IPS DF 6.9 (cell line): ENCODE results near the gene RGS19.
"Not testable (repeated sequence)": the region's sequence is repeated elsewhere in the genome, so short reads cannot be mapped to it uniquely, and the experiment has no call there.

ENCODE experiments used
- DNase-seq: peaks from one replicate; pipeline ENCODE4 v3.0.0-alpha.2; 2013; ENCODE audit warnings: low read depth, low spot score
- H3K27ac ChIP-seq: one replicate; pipeline ENCODE4 v1.5.1; 2013; ENCODE audit warnings: low read length, control low read depth
- H3K27me3 ChIP-seq: 2 replicates; pipeline ENCODE4 v1.6.1; 2013; ENCODE audit warnings: mild to moderate bottlenecking, low read length; ENCODE audit not compliant: control insufficient read depth, insufficient read depth
- H3K36me3 ChIP-seq: 2 replicates; pipeline ENCODE4 v1.6.1; 2013; ENCODE audit warnings: low read length; ENCODE audit not compliant: control insufficient read depth, insufficient read depth
- H3K4me1 ChIP-seq: 2 replicates; pipeline ENCODE4 v1.6.1; 2013; ENCODE audit warnings: low read length; ENCODE audit not compliant: control insufficient read depth, insufficient read depth
- H3K4me3 ChIP-seq: 2 replicates; pipeline ENCODE4 v1.5.1; 2013; ENCODE audit warnings: mild to moderate bottlenecking, low read length
- H3K9me3 ChIP-seq: 2 replicates; pipeline ENCODE4 v1.6.1; 2013; ENCODE audit warnings: low read length, inconsistent platforms; ENCODE audit not compliant: control insufficient read depth, insufficient read depth
- WGBS: extraction: QIAGEN DNeasy Blood & Tissue Kit; methylation state at CpG from one replicate; pipeline ENCODE4 v1.1.7; 2013; ENCODE audit warnings: mixed read lengths, missing lambda C conversion rate; ENCODE audit not compliant: insufficient read length, insufficient coverage; 5-methylcytosine and 5-hydroxymethylcytosine counted together

The RGS19 gene

DNA sequence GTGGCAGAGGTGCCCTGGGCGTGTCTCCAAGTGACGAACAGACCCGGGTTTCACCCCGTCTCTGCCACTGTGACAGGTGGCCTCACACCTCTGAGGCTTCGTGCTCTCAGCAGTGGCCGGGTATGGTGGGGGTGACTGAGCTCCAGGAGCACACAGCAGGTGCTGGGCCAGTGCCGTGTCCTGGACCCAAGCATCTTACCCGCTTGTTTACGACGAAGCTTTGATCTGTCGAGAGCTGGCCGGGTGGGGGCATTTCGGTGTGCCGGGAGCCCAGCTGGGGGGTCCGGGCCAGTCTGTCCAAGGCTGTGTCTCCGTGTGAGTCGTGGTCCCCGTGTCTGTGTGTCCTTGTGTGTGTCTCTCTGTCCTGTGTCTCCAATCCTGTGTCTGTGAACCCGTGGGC lies 12.0 kb upstream of the RGS19 start:
- DNase-seq = no peak
- WGBS = no CpG with 5 or more reads among the region's 19 CpGs
- H3K27ac ChIP-seq = no peak overlapping the region
- H3K9me3 ChIP-seq = no peaks in the 10 kb centered on the region
- H3K36me3 ChIP-seq = no peaks in the 10 kb centered on the region
- H3K27me3 ChIP-seq = no peaks in the 10 kb centered on the region
- H3K4me1 ChIP-seq = peaks cover 3% of the 10 kb centered on the region
- no peak overlapping the region for H3K4me3 ChIP-seq

DNA sequence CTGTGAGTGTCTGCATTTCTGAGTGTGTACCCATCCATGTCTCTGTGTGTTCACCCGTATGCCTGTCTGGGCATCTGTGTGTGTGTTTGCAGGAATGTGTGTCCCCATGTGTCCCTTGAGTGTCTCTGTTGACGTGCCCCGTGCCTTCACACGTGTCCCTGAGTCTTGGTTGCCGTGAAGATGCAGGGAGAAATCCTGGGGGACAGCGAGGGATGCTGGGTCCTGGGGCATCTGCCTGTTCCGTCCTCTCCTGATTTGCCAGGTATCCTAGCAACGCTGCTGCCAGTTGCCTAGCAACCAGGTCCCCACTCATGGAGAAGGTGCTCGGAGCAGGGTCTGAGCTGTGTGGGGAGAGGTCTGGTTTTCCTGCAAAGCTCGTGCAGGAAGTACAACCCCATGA lies 10.8 kb upstream of the RGS19 start:
- no peak overlapping the region for H3K4me3 ChIP-seq
- H3K27ac ChIP-seq = no peak overlapping the region

DNA sequence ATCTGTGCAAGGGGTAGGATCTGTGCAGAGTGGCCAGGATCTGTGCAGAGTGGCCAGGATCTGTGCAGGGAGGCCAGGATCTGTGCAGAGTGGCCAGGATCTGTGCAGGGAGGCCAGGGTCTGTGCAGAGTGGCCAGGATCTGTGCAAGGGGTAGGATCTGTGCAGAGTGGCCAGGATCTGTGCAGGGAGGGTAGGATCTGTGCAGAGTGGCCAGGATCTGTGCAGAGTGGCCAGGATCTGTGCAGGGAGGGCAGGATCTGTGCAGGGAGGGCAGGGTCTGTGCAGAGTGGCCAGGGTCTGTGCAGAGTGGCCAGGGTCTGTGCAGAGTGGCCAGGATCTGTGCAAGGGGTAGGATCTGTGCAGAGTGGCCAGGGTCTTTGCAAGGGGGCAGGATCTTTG lies 9.3 kb upstream of the RGS19 start:
- H3K9me3 ChIP-seq, H3K27me3 ChIP-seq, H3K4me3 ChIP-seq, DNase-seq, H3K36me3 ChIP-seq, H3K27ac ChIP-seq, H3K4me1 ChIP-seq: not testable (repeated sequence)

More for the DNA sequence above, 10.8 kb upstream of the RGS19 start:
- Histone ChIP-seq H3K36me3 (no peaks in the 10 kb centered on the region), H3K27me3 (peaks cover under 1% of the 10 kb centered on the region; the same call in 1 of the 2 replicates), H3K4me1 (peaks cover 3% of the 10 kb centered on the region), H3K9me3 (no peaks in the 10 kb centered on the region)
- no CpG with 5 or more reads among the region's 10 CpGs for WGBS
- DNase-seq = no peak

DNA sequence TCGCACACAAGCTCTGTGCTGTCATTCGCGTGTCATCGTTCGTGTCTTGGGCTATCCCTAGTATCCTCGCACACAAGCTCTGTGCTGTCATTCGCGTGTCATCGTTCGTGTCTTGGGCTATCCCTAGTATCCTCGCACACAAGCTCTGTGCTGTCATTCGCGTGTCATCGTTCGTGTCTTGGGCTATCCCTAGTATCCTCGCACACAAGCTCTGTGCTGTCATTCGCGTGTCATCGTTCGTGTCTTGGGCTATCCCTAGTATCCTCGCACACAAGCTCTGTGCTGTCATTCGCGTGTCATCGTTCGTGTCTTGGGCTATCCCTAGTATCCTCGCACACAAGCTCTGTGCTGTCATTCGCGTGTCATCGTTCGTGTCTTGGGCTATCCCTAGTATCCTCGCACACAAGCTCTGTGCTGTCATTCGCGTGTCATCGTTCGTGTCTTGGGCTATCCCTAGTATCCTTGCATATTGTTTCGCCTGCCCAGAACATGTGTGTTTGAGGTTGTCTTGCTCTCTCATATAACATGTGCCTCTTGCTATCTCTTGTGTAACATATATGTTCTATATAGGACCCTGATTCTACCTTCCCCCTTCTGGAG lies 8.0 kb upstream of the RGS19 start:
- no CpG with 5 or more reads among the region's 36 CpGs for WGBS
- not testable (repeated sequence) for H3K4me3 ChIP-seq, H3K9me3 ChIP-seq, H3K27me3 ChIP-seq, DNase-seq, H3K4me1 ChIP-seq, H3K36me3 ChIP-seq, H3K27ac ChIP-seq

DNA sequence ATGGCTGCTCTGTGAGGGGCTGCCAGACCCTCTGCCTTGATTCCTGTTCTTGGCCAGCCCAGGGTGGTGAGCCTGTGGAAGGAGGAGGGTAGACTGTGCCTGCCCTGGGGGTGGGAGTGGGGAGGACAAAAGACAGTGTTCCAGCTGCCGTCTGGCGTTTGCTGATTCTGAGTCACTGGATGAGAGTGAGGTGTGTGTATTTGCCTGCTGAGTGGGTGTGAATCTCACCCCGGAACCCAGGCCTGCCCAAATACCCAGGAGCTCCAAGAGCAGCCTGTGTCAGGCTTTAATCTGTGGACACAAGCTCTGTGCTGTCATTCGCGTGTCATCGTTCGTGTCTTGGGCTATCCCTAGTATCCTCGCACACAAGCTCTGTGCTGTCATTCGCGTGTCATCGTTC lies 7.5 kb upstream of the RGS19 start:
- Histone ChIP-seq H3K9me3 (no peaks in the 10 kb centered on the region), H3K4me3 (no peak overlapping the region), H3K4me1 (0 out of 2 replicates have a peak, but pooled peaks cover 2% of the 10 kb centered on the region), H3K27ac (no peak overlapping the region), H3K27me3 (peaks cover 10% of the 10 kb centered on the region; the same call in 1 of the 2 replicates), H3K36me3 (no peaks in the 10 kb centered on the region)
- no CpG with 5 or more reads among the region's 11 CpGs for WGBS
- DNase-seq = no peak

DNA sequence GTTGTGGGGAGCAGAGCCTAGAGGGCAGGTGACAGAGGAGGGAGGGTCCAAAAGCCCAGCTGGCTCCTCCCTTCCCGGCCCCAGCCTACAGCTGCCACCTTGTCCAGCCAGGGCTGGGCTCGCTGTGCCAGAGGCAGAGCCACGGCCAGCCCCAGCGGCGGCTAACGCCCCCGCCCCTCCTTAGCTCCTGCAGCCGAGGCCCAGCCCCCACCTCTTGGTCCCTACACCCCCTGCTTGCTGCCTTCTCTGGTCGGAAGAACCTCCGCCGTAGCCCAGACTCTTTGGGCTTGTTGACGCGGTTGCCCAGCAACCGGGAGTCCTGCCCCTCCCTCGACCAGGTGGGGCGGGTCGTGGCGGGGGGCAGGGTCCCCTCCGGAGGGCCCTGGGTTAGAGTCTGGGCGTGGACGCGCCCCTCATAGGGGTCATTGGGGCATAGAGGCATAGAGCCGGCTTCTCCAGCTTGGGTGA lies 5.4 kb upstream of the RGS19 start:
- no CpG with 5 or more reads among the region's 23 CpGs for WGBS
- Histone ChIP-seq H3K4me3 (peak overlapping the region; percentile 8; the same call in 1 of the 2 replicates), H3K4me1 (0 out of 2 replicates have a peak, but pooled peaks cover 2% of the 10 kb centered on the region), H3K9me3 (no peaks in the 10 kb centered on the region), H3K27ac (no peak overlapping the region), H3K27me3 (peaks cover 10% of the 10 kb centered on the region; the same call in 1 of the 2 replicates), H3K36me3 (no peaks in the 10 kb centered on the region)
- no peak for DNase-seq

DNA sequence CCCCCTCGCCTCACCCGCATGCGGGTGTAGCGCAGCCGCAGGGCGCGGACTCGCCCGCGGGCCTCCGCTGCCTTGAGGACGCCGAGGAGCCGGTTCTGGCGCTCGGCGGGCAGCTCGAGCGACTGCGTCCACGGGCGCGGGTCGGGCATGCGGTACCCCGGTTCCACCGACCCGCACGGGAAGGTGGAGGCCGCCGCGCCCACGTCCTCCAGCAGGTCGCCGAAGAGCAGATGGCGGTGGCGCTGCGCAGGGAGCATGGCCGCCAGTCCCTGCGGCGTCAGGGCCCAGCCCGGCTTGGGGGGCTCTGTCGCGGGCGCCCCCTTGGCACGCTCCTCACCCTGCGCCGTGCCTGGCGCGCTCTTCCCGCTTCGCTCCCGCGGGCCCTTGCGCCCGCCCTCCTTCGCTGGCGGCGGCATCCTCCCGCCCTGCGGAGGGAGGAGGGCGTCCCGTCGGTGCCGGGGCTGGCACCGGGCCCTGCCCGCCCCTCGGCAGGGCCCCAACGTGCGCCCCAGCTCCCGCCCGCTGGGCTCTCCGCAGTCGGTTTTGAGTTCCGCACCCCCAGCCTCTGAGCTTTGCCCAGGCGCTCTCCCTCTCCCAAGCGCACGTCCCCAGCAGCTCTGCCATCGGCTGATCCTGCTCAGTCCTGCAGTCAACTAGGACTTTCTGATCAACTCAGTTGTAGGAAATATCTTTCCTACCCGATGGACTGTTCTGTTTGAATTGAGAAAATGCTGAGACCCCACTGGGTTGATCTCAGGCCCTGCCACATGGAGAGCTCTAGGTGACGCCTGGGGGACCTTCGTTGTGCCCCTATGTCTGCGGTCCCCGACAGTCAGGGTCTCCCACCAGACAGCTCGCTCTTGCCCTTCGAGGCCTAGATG lies 4.7 kb upstream of the RGS19 start, which contains the start of gene LKAAEAR1:
Gene LKAAEAR1 (minus strand): TSS at position 595 of the 881 bp plus-strand sequence. CDS start 179 bp downstream, at position 416.
- no peak within 1 kb of the TSS for H3K27ac ChIP-seq
- H3K9me3 ChIP-seq = no peaks in the 10 kb centered on the region
- DNase-seq = no peak
- WGBS = no CpG with 5 or more reads among the region's 86 CpGs
- H3K4me3 ChIP-seq = peak within 1 kb of the TSS; percentile 35; the same call in 1 of the 2 replicates
- peaks cover 10% of the 10 kb centered on the region; the same call in 1 of the 2 replicates for H3K27me3 ChIP-seq
- H3K36me3 ChIP-seq = no peaks in the 10 kb centered on the region
- H3K4me1 ChIP-seq = peaks cover 2% of the 10 kb centered on the region; the same call in 1 of the 2 replicates

DNA sequence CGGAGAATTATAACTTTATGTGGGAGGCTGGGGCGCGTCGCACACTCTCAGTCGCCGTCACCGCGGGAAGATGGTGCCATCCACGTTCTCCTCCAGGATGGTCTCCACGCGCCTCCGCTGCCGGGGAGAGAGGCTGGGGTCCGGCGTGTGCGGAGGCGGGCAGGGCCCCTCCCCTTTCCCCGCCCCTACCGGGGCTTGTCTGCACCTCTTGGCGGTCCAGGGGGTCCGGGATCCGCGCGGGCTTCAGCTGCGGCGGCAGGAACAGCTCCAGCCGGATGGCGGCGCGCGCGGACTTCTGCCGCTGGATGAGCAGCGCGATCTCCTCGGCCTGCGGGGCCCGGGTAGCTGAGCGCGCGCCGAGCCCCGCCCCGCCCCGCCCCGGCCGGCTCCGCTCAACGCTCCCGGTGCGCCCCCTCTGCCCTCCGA lies 4.1 kb upstream of the RGS19 start:
- WGBS = no CpG with 5 or more reads among the region's 52 CpGs
- no peak for DNase-seq
- Histone ChIP-seq H3K4me3 (peak overlapping the region; percentile 35; the same call in 1 of the 2 replicates), H3K9me3 (no peaks in the 10 kb centered on the region), H3K4me1 (peaks cover 3% of the 10 kb centered on the region; the same call in 1 of the 2 replicates), H3K27ac (no peak overlapping the region), H3K36me3 (no peaks in the 10 kb centered on the region), H3K27me3 (peaks cover 10% of the 10 kb centered on the region; the same call in 1 of the 2 replicates)

DNA sequence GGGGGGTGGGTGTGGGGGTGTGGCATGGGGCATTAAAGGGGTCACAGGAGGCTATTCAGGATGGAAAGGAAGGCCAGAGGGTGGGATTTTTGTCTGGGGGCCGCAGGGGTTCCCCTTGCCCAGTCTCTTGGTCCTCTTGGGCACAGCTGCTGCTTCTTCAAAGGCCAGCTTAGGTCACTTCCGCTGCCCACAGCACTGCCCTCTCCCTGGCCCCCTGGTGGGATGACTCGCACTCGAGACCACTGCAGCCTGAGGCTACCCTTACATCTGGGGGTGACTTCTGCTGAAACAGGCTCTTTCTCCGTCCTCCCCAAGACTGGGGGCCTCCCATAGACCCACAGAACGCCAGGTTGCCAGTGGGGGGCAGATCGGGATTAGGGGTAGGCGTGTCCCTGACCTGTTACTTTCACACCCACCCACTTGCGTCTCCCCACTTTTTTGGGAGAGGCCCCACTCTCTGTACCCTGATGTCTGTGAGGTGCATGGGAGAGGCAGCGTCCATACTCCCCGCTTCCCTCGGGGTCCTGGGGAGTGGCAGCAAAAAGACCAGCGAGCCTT lies 3.6 kb upstream of the RGS19 start:
- Histone ChIP-seq H3K9me3 (no peaks in the 10 kb centered on the region), H3K36me3 (no peaks in the 10 kb centered on the region), H3K27me3 (peaks cover 10% of the 10 kb centered on the region; the same call in 1 of the 2 replicates), H3K27ac (no peak overlapping the region), H3K4me1 (peaks cover 5% of the 10 kb centered on the region; the same call in 1 of the 2 replicates), H3K4me3 (peak overlapping the region; percentile 35; the same call in 1 of the 2 replicates)
- no peak for DNase-seq
- WGBS = no CpG with 5 or more reads among the region's 13 CpGs

DNA sequence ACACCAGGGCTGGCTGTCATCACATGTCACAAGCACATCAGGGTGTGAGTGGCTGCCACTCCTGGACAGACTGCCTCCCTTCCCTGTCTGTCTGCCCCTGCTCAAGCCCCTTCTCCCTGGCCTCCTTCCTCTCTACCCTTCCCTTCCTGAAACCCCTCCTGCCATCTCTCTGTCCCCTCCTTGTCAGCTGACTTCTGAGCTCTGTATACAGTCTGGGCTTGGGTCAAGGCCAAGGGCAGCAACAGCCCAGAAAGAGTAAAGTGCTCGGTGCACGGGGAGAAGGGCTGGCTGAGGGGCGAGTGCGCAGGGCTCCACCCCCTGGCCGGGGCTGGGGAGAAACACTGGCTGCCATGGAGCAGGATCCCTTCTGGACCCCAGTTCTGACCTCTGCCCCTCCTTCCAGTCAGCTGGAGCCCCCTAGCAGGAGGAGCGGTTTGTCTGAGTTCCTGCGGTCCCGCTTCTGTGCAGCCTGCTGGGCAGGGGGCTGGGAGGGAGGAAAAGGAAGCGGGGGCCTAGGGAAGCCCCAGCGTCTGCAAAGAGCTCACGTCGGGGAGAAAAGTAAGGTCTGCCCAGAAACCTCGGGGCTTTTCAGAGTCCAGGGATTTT lies 2.9 kb upstream of the RGS19 start:
- no peak for DNase-seq
- no peak overlapping the region for H3K4me3 ChIP-seq
- H3K4me1 ChIP-seq = peaks cover 5% of the 10 kb centered on the region; the same call in 1 of the 2 replicates
- H3K36me3 ChIP-seq = no peaks in the 10 kb centered on the region
- no peaks in the 10 kb centered on the region for H3K9me3 ChIP-seq
- H3K27me3 ChIP-seq = peaks cover 10% of the 10 kb centered on the region; the same call in 1 of the 2 replicates
- no CpG with 5 or more reads among the region's 13 CpGs for WGBS
- no peak overlapping the region for H3K27ac ChIP-seq
